GM12801 (cell line): Measurements from ENCODE around the gene GYG2.

ENCODE experiments used
- CTCF ChIP-seq: IDR thresholded peaks from one replicate; pipeline ENCODE4 v1.5.1; 2011; ENCODE audit warnings: control low read depth; ENCODE audit not compliant: insufficient read length; ENCODE audit errors: extremely low read depth

GYG2 gene

DNA sequence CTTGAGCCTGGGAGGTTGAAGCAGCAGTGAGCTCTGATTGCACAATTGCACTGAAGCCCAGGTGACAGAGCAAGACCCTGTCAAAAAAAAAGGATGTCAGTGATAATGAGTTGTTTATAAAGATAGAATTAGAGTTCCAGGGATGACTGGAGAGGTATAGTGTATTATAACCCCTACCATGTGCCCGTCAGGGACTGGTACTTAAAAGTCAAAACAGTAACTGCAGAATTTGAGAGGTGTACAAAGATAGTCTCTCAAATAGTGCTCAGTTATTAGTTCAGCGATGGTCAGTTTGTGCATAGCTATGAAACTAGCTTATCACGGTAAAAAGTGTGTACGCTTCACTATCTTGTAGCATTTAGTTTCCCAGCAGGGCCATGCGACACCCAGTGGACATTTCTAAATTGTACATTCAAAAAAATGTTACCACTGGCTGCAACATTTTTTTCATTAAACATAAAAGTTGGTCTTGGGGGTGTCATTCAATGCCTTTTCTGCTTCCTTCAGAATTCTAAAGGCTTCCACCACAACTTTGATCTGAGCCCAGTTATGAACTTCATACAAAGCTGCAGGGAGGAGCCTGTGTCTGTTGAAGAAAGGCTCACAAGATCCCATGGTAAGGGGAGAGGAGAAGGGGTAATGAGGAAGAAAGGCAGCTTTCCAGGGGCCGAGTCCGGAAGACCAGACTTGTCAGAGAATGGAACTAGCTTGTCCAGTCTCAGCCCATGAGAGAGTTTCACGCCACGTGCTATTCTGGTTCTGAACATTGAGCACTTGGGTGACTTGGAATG lies 9.2 kb upstream of the GYG2 start:
- TF ChIP-seq CTCF = no peak

GRCh38 chrX:2820136-2820771 lies 8.5 kb upstream of the GYG2 start:
- no peak for TF ChIP-seq CTCF

DNA sequence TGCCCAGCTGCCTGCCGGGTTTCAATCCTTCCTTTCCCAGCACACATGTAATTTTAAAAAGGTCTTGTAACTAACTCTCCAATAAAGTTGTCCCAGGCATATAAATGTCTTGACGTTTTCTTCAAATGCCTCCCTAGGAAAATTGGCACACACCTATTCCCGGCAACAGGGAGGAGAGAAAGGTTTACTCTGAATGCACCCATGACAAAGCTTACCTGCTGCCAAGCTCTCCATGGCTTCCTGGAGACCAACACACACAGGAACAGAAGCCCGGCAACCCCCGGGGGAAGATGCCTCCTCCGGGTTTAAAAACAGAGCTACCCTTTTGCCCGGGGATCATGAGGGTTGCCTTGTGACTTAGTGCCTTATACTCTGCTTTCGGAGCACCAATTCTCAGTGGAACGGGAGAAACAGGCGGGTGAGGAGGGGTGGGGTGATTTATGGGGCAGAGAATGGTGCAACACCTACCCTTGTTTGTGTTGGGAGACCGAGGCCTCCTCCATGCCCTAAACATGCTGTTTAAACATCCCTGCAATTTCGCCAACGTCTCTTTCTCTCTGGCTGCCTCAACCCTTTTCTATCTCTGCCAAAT lies 4.8 kb upstream of the GYG2 start:
- TF ChIP-seq CTCF = no peak

GRCh38 chrX:2824886-2825285 lies 3.8 kb upstream of the GYG2 start:
- no peak for TF ChIP-seq CTCF

GRCh38 chrX:2828959-2829411 lies 255 bp downstream of the GYG2 start:
- no peak for TF ChIP-seq CTCF

- TF ChIP-seq CTCF = no peak
These were observed 928 bp downstream of the GYG2 start for GRCh38 chrX:2829469-2830246.

GRCh38 chrX:2831471-2832228 lies 2.9 kb downstream of the GYG2 start:
- no peak for TF ChIP-seq CTCF
